NOMO-1 treated with DMSO at 0.1 percent for 48 hours (cell line): ENCODE data around the gene MAP3K20.
"Not testable (repeated sequence)": the region's sequence is repeated elsewhere in the genome, so short reads cannot be mapped to it uniquely, and the experiment has no call there.

Source experiments
- DNase-seq: peaks from one replicate; lab custom pipeline; 2025; ENCODE audit not compliant: unreplicated experiment; lab: John Stamatoyannopoulos, UW

Gene MAP3K20

GRCh38 chr2:173193925-173194324 lies 118.3 kb downstream of the MAP3K20 start:
- DNase-seq = no peak

- no peak for DNase-seq
These were observed 119.5 kb downstream of the MAP3K20 start for GRCh38 chr2:173195100-173195499.

GRCh38 chr2:173196080-173196479 lies 120.4 kb downstream of the MAP3K20 start:
- no peak for DNase-seq

GRCh38 chr2:173196638-173197037 lies 121.0 kb downstream of the MAP3K20 start:
- DNase-seq = no peak

- DNase-seq = no peak
These were observed 122.7 kb downstream of the MAP3K20 start for GRCh38 chr2:173198327-173198726.

GRCh38 chr2:173199294-173199693 lies 123.6 kb downstream of the MAP3K20 start:
- DNase-seq = no peak

- no peak for DNase-seq
These were observed 126.9 kb downstream of the MAP3K20 start for GRCh38 chr2:173202570-173202969.

- no peak for DNase-seq
These were observed 128.7 kb downstream of the MAP3K20 start for GRCh38 chr2:173204316-173204715.

- no peak for DNase-seq
These were observed 129.7 kb downstream of the MAP3K20 start for GRCh38 chr2:173205375-173205774.

- not testable (repeated sequence) for DNase-seq
These were observed 131.5 kb downstream of the MAP3K20 start for GRCh38 chr2:173207124-173207523.

GRCh38 chr2:173210270-173211196 lies 134.9 kb downstream of the MAP3K20 start:
- peak; percentile 55 for DNase-seq

- no peak for DNase-seq
These were observed 137.5 kb downstream of the MAP3K20 start for GRCh38 chr2:173213181-173213580.

- DNase-seq = no peak
These were observed 138.6 kb downstream of the MAP3K20 start for GRCh38 chr2:173214213-173214612.

GRCh38 chr2:173215316-173215715 lies 139.7 kb downstream of the MAP3K20 start:
- DNase-seq = no peak

- DNase-seq = no peak
These were observed 140.4 kb downstream of the MAP3K20 start for GRCh38 chr2:173216051-173216450.

- DNase-seq = no peak
These were observed 141.0 kb downstream of the MAP3K20 start for GRCh38 chr2:173216668-173217067.

- DNase-seq = no peak
These were observed 141.6 kb downstream of the MAP3K20 start for GRCh38 chr2:173217116-173217840.

- DNase-seq = no peak
These were observed 142.8 kb downstream of the MAP3K20 start for GRCh38 chr2:173218326-173219056.

- DNase-seq = no peak
These were observed 145.6 kb downstream of the MAP3K20 start for GRCh38 chr2:173221132-173221695.

- no peak for DNase-seq
These were observed 146.4 kb downstream of the MAP3K20 start for GRCh38 chr2:173221937-173222594.

GRCh38 chr2:173223871-173224270 lies 148.2 kb downstream of the MAP3K20 start:
- DNase-seq = no peak
